ENCODE measurements around the gene PPP1R15B. TPM values are rescaled to one million over a fixed set of nuclear protein-coding genes. Genes with fewer than 3 reads are reported as not detected.

Gene PPP1R15B
- total and polyA plus RNA-seq, 11 donors = 8.1 to 29.8 (median 25.9) TPM

- Histone ChIP-seq H3K36me3 (peaks cover 0 to 100% (median 96%) of the 10 kb centered on the region in 9 donors), H3K9me3 (no peaks in the 10 kb centered on the region), H3K4me1 (peaks cover 0 to 25% (median 5%) of the 10 kb centered on the region in 12 donors), H3K27ac (no peak overlapping the region), H3K27me3 (no peaks in the 10 kb centered on the region), H3K4me3 (no peak overlapping the region)
- intact Hi-C loops (cut with DNase I) = loop anchor here in 6 of 10 donors (2.0 to 5.0 kb wide), 3 partner anchors 65 to 73 kb away; partner anchors contain the start of gene PIK3C2B (in 1 of the 6)
- 87 to 92% (median 90%) methylated on average over 18 of the region's 18 CpGs for WGBS, 4 donors
- TF ChIP-seq, protein P1, sequence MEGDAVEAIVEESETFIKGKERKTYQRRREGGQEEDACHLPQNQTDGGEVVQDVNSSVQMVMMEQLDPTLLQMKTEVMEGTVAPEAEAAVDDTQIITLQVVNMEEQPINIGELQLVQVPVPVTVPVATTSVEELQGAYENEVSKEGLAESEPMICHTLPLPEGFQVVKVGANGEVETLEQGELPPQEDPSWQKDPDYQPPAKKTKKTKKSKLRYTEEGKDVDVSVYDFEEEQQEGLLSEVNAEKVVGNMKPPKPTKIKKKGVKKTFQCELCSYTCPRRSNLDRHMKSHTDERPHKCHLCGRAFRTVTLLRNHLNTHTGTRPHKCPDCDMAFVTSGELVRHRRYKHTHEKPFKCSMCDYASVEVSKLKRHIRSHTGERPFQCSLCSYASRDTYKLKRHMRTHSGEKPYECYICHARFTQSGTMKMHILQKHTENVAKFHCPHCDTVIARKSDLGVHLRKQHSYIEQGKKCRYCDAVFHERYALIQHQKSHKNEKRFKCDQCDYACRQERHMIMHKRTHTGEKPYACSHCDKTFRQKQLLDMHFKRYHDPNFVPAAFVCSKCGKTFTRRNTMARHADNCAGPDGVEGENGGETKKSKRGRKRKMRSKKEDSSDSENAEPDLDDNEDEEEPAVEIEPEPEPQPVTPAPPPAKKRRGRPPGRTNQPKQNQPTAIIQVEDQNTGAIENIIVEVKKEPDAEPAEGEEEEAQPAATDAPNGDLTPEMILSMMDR (IDR thresholded peaks at IDR 0.05) = no peak
- no peak for TF ChIP-seq POLR2A (IDR thresholded peaks at IDR 0.05)
- ATAC-seq (no peak), DNase-seq (no peak)
Measured at GRCh38 chr1:204429746-204430145, 18.1 kb upstream of the PPP1R15B start.

GRCh38 chr1:204426971-204427701 lies 15.5 kb upstream of the PPP1R15B start:
- no peaks in the 10 kb centered on the region for H3K27me3 ChIP-seq
- DNase-seq (no peak), ATAC-seq (no peak)
- peaks cover 0 to 100% (median 90%) of the 10 kb centered on the region in 9 donors for H3K36me3 ChIP-seq
- H3K9me3 ChIP-seq = no peaks in the 10 kb centered on the region
- H3K4me3 ChIP-seq = no peak overlapping the region
- peak overlapping the region in 1 of 12 donors; percentile 28 for H3K27ac ChIP-seq
- TF ChIP-seq, protein P1 (IDR thresholded peaks at IDR 0.05) = no peak
- no peak for TF ChIP-seq POLR2A (IDR thresholded peaks at IDR 0.05)
- peaks cover 0 to 25% (median 4%) of the 10 kb centered on the region in 12 donors for H3K4me1 ChIP-seq
- WGBS, 4 donors = 91 to 96% (median 93%) methylated on average over 9 of the region's 9 CpGs
- intact Hi-C loops (cut with DNase I) = no loop called here

DNA sequence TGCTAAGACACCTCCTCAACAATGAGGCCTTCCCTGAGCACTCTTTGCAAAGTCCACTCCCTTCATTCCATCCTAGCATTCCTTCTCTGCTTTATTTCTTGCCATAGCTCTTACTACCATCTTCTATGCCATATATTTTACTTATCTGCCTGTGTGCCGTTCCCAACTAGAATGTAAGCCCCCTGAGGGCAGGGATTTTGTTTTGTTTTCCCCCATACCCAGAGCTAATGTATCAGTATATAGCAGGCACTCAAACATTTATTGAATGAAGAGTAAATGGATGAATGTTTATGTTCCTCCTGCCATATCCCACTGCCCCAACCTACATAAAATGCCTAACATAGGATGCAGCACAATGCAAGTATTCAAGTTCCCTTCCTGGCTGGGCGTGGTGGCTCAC lies 14.9 kb upstream of the PPP1R15B start:
- Histone ChIP-seq H3K36me3 (peaks cover 0 to 100% (median 88%) of the 10 kb centered on the region in 9 donors), H3K27me3 (no peaks in the 10 kb centered on the region), H3K4me3 (no peak overlapping the region), H3K27ac (peak overlapping the region in 2 of 12 donors; percentile 25 to 28), H3K4me1 (peaks cover 0 to 24% (median under 1%) of the 10 kb centered on the region in 12 donors), H3K9me3 (no peaks in the 10 kb centered on the region)
- ATAC-seq (no peak), DNase-seq (no peak)
- no peak for TF ChIP-seq POLR2A (IDR thresholded peaks at IDR 0.05)
- TF ChIP-seq, protein P1 (IDR thresholded peaks at IDR 0.05) = no peak
- WGBS, 4 donors = 94 to 99% (median 95%) methylated on average over 2 of the region's 2 CpGs
- intact Hi-C loops (cut with DNase I) = no loop called here

DNA sequence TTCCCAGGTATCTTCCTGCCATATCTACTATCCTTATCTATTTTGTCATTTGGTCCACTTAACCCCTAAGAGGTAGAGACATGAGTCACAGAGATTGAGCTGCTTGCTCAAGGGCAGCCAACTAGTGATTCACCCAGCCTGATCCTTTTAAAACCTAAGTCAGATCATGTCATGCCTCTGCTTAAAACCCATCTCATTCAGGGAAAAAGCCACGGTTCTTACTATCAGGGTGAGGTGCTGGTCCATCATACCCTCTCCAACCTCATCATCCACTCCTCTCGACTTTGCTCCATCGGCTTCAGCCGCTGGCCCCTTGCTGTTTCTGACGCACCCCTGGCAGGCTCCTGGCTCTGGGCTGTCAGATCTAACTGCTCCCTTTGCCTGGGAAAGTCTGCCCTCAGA lies 14.4 kb upstream of the PPP1R15B start:
- peak in 1 of 5 donors; percentile 3 for DNase-seq
- peak in 2 of 4 donors; percentile 35 to 40 for ATAC-seq
- Histone ChIP-seq H3K4me1 (peaks cover 0 to 19% (median 0%) of the 10 kb centered on the region in 12 donors), H3K27me3 (no peaks in the 10 kb centered on the region), H3K27ac (peak overlapping the region in 1 of 12 donors; percentile 25), H3K36me3 (peaks cover 0 to 100% (median 88%) of the 10 kb centered on the region in 9 donors), H3K4me3 (no peak overlapping the region), H3K9me3 (no peaks in the 10 kb centered on the region)
- no peak for TF ChIP-seq POLR2A (IDR thresholded peaks at IDR 0.05)
- TF ChIP-seq, protein P1 (IDR thresholded peaks at IDR 0.05) = no peak
- 90 to 91% (median 91%) methylated on average over 5 of the region's 5 CpGs for WGBS, 4 donors
- intact Hi-C loops (cut with DNase I) = no loop called here

Measured in heart left ventricle (tissue), 16 donors.